Measurements from ENCODE around the gene BABAM2. TPM values are rescaled to one million over a fixed set of nuclear protein-coding genes. Genes with fewer than 3 reads are reported as not detected.

BABAM2 gene
- total and polyA plus RNA-seq, 2 experiments from 2014 or later = 28.8 to 43.6 TPM

GRCh38 chr2:28035163-28035690, 144.7 kb downstream of the BABAM2 start:
- 94% methylated on average over 3 of the region's 3 CpGs for WGBS (ENCODE audit: low lambda C conversion rate, missing lambda C conversion rate)
- no peaks in the 10 kb centered on the region for H3K27me3 ChIP-seq
- H3K9me2 ChIP-seq (replicated peaks; ENCODE audit: insufficient read depth) = no peaks in the 10 kb centered on the region
- TF ChIP-seq CTCF (IDR thresholded peaks at IDR 0.05; ENCODE audit: poor library complexity) = no peak
- TF ChIP-seq EZH2phosphoT487 (IDR thresholded peaks at IDR 0.05; ENCODE audit: low read depth, severe bottlenecking, unreplicated experiment) = no peak
- TF ChIP-seq EZH2 (IDR thresholded peaks at IDR 0.05; ENCODE audit: borderline replicate concordance) = no peak
- H3K4me1 ChIP-seq (ENCODE audit: insufficient read depth) = no peaks in the 10 kb centered on the region
- no peaks in the 10 kb centered on the region for H4K20me1 ChIP-seq (ENCODE audit: insufficient read depth, poor library complexity, severe bottlenecking)
- H3K4me3 ChIP-seq = no peak overlapping the region
- H3K4me2 ChIP-seq = no peak overlapping the region
- no peak for DNase-seq (ENCODE audit: low spot score)
- no peaks in the 10 kb centered on the region for H3K79me2 ChIP-seq
- no peaks in the 10 kb centered on the region for H3K9me3 ChIP-seq (ENCODE audit: low read depth)
- no peak overlapping the region for H3K27ac ChIP-seq
- no peak overlapping the region for H2AFZ ChIP-seq
- no peaks in the 10 kb centered on the region for H3K36me3 ChIP-seq (replicated peaks; ENCODE audit: insufficient read depth, low read depth)

GRCh38 chr2:28035816-28036215, 145.3 kb downstream of the BABAM2 start:
- no peak for DNase-seq (ENCODE audit: low spot score)
- WGBS (ENCODE audit: low lambda C conversion rate, missing lambda C conversion rate) = 99% methylated on average over 4 of the region's 4 CpGs
- H4K20me1 ChIP-seq (ENCODE audit: insufficient read depth, poor library complexity, severe bottlenecking) = no peaks in the 10 kb centered on the region
- TF ChIP-seq EZH2 (IDR thresholded peaks at IDR 0.05; ENCODE audit: borderline replicate concordance) = no peak
- TF ChIP-seq EZH2phosphoT487 (IDR thresholded peaks at IDR 0.05; ENCODE audit: low read depth, severe bottlenecking, unreplicated experiment) = no peak
- no peak for TF ChIP-seq CTCF (IDR thresholded peaks at IDR 0.05; ENCODE audit: poor library complexity)
- no peak overlapping the region for H3K4me2 ChIP-seq
- no peak overlapping the region for H3K4me3 ChIP-seq
- H2AFZ ChIP-seq = no peak overlapping the region
- no peak overlapping the region for H3K27ac ChIP-seq
- H3K9me3 ChIP-seq (ENCODE audit: low read depth) = no peaks in the 10 kb centered on the region
- no peaks in the 10 kb centered on the region for H3K4me1 ChIP-seq (ENCODE audit: insufficient read depth)
- H3K27me3 ChIP-seq = no peaks in the 10 kb centered on the region
- no peaks in the 10 kb centered on the region for H3K36me3 ChIP-seq (replicated peaks; ENCODE audit: insufficient read depth, low read depth)
- no peaks in the 10 kb centered on the region for H3K79me2 ChIP-seq
- no peaks in the 10 kb centered on the region for H3K9me2 ChIP-seq (replicated peaks; ENCODE audit: insufficient read depth)

- 97% methylated on average over 1 of the region's 1 CpG for WGBS (ENCODE audit: low lambda C conversion rate, missing lambda C conversion rate)
- Histone ChIP-seq H4K20me1 (ENCODE audit: insufficient read depth, poor library complexity, severe bottlenecking) (no peaks in the 10 kb centered on the region), H3K27ac (no peak overlapping the region), H3K27me3 (no peaks in the 10 kb centered on the region), H3K79me2 (no peaks in the 10 kb centered on the region), H3K4me3 (no peak overlapping the region), H2AFZ (no peak overlapping the region), H3K4me2 (no peak overlapping the region), H3K9me3 (ENCODE audit: low read depth) (no peaks in the 10 kb centered on the region), H3K4me1 (ENCODE audit: insufficient read depth) (no peaks in the 10 kb centered on the region), H3K9me2 (replicated peaks; ENCODE audit: insufficient read depth) (no peaks in the 10 kb centered on the region), H3K36me3 (replicated peaks; ENCODE audit: insufficient read depth, low read depth) (no peaks in the 10 kb centered on the region)
- TF ChIP-seq EZH2phosphoT487 (IDR thresholded peaks at IDR 0.05; ENCODE audit: low read depth, severe bottlenecking, unreplicated experiment) = no peak
- TF ChIP-seq EZH2 (IDR thresholded peaks at IDR 0.05; ENCODE audit: borderline replicate concordance) = no peak
- no peak for TF ChIP-seq CTCF (IDR thresholded peaks at IDR 0.05; ENCODE audit: poor library complexity)
- DNase-seq (ENCODE audit: low spot score) = no peak
These were observed 145.8 kb downstream of the BABAM2 start for GRCh38 chr2:28036307-28036706.

- TF ChIP-seq CTCF (IDR thresholded peaks at IDR 0.05; ENCODE audit: poor library complexity) (no peak), EZH2phosphoT487 (IDR thresholded peaks at IDR 0.05; ENCODE audit: low read depth, severe bottlenecking, unreplicated experiment) (no peak), EZH2 (IDR thresholded peaks at IDR 0.05; ENCODE audit: borderline replicate concordance) (no peak)
- H3K27ac ChIP-seq = no peak overlapping the region
- 96% methylated on average over 1 of the region's 1 CpG for WGBS (ENCODE audit: low lambda C conversion rate, missing lambda C conversion rate)
- no peaks in the 10 kb centered on the region for H3K36me3 ChIP-seq (replicated peaks; ENCODE audit: insufficient read depth, low read depth)
- H3K4me3 ChIP-seq = no peak overlapping the region
- H2AFZ ChIP-seq = no peak overlapping the region
- no peak for DNase-seq (ENCODE audit: low spot score)
- no peaks in the 10 kb centered on the region for H3K27me3 ChIP-seq
- H3K9me3 ChIP-seq (ENCODE audit: low read depth) = no peaks in the 10 kb centered on the region
- H3K9me2 ChIP-seq (replicated peaks; ENCODE audit: insufficient read depth) = no peaks in the 10 kb centered on the region
- H3K4me2 ChIP-seq = no peak overlapping the region
- H4K20me1 ChIP-seq (ENCODE audit: insufficient read depth, poor library complexity, severe bottlenecking) = no peaks in the 10 kb centered on the region
- H3K4me1 ChIP-seq (ENCODE audit: insufficient read depth) = no peaks in the 10 kb centered on the region
- H3K79me2 ChIP-seq = no peaks in the 10 kb centered on the region
These were observed 148.2 kb downstream of the BABAM2 start for GRCh38 chr2:28038722-28039121.

Data from hepatocyte (in vitro differentiated cells).